GM23338 (cell line): ENCODE data around the gene CD79A. TPM values are rescaled to one million over a fixed set of nuclear protein-coding genes. Genes with fewer than 3 reads are reported as not detected.

Experiments
- ATAC-seq: fragments of 200-7000 bp; cut with Tn5 transposase; 3 replicates; pipeline ENCODE4 v1.9.1; 2020
- DNase-seq: peaks from one replicate; pipeline ENCODE4 v3.0.0-alpha.2; 2015; ENCODE audit warnings: low spot score
- H2AFZ ChIP-seq: fragments of 200-600 bp; sonication (generic); 2 replicates; pipeline ENCODE4 v1.8.0; 2016; ENCODE audit warnings: antibody characterized with exemption, mild to moderate bottlenecking, moderate library complexity
- H3F3A ChIP-seq: fragments of 200-600 bp; sonication (generic); replicated peaks from 2 replicates; pipeline ENCODE4 v1.8.0; 2017; ENCODE audit warnings: antibody characterized with exemption, mixed run types, low read depth
- H3K27ac ChIP-seq: fragments of 200-600 bp; sonication (generic); 2 replicates; pipeline ENCODE4 v1.6.1; 2016; ENCODE audit warnings: low read depth
- H3K27me3 ChIP-seq: fragments of 200-600 bp; sonication (generic); 2 replicates; pipeline ENCODE4 v1.8.0; 2016; ENCODE audit warnings: mild to moderate bottlenecking, mixed run types, moderate library complexity; ENCODE audit not compliant: insufficient read depth
- H3K36me3 ChIP-seq: fragments of 200-600 bp; sonication (generic); 2 replicates; pipeline ENCODE4 v1.8.0; 2016; ENCODE audit warnings: mild to moderate bottlenecking; ENCODE audit not compliant: insufficient read depth
- H3K4me1 ChIP-seq: fragments of 200-600 bp; sonication (generic); 2 replicates; pipeline ENCODE4 v1.8.0; 2016; ENCODE audit warnings: mild to moderate bottlenecking, moderate library complexity; ENCODE audit not compliant: insufficient read depth
- H3K4me2 ChIP-seq: fragments of 200-600 bp; sonication (generic); 2 replicates; pipeline ENCODE4 v1.7.1; 2017; ENCODE audit warnings: mixed run types
- H3K4me3 ChIP-seq: fragments of 200-600 bp; sonication (generic); 2 replicates; pipeline ENCODE4 v1.6.1; 2016; ENCODE audit warnings: mixed run types
- H3K79me2 ChIP-seq: fragments of 200-600 bp; sonication (generic); replicated peaks from 2 replicates; pipeline ENCODE4 v1.8.0; 2017; ENCODE audit warnings: mild to moderate bottlenecking; ENCODE audit not compliant: insufficient read depth
- H3K9me2 ChIP-seq: fragments of 200-600 bp; sonication (generic); 2 replicates; pipeline ENCODE4 v1.8.0; 2017; ENCODE audit not compliant: insufficient read depth
- H4K20me1 ChIP-seq: fragments of 200-600 bp; sonication (generic); replicated peaks from 2 replicates; pipeline ENCODE4 v1.8.0; 2017; ENCODE audit warnings: mild to moderate bottlenecking; ENCODE audit not compliant: insufficient read depth
- H3K27ac Mint-ChIP-seq: 2 replicates; pipeline ENCODE4 v1.8.0; 2020; ENCODE audit warnings: inconsistent platforms, mild to moderate bottlenecking, moderate library complexity, mixed read lengths
- H3K27me3 Mint-ChIP-seq: 3 replicates; pipeline ENCODE4 v1.8.0; 2022; ENCODE audit warnings: low read depth, mild to moderate bottlenecking, moderate library complexity, mixed read lengths, inconsistent platforms; ENCODE audit not compliant: insufficient read depth, poor library complexity
- H3K36me3 Mint-ChIP-seq: 3 replicates; pipeline ENCODE4 v1.8.0; 2021; ENCODE audit warnings: low read depth, mild to moderate bottlenecking, inconsistent platforms, moderate library complexity, mixed read lengths
- H3K4me1 Mint-ChIP-seq: 3 replicates; pipeline ENCODE4 v1.8.0; 2020; ENCODE audit warnings: mild to moderate bottlenecking, inconsistent platforms, mixed read lengths
- H3K4me3 Mint-ChIP-seq: 3 replicates; pipeline ENCODE4 v1.8.0; 2021; ENCODE audit warnings: moderate library complexity, mild to moderate bottlenecking, inconsistent platforms, mixed read lengths
- H3K9me3 Mint-ChIP-seq: 3 replicates; pipeline ENCODE4 v1.8.0; 2020; ENCODE audit warnings: moderate library complexity, mild to moderate bottlenecking, inconsistent platforms, mixed read lengths
- CREB1 ChIP-seq: fragments of 250-450 bp; sonication (Bioruptor Pico); IDR thresholded peaks from 2 replicates; pipeline ENCODE4 v1.5.0; 2020; ENCODE audit warnings: low read depth, mild to moderate bottlenecking, moderate library complexity
- EZH2 ChIP-seq: fragments of 200-600 bp; sonication (generic); IDR thresholded peaks from one replicate; pipeline ENCODE4 v1.8.0; 2017; ENCODE audit warnings: antibody characterized with exemption, mild to moderate bottlenecking, low read depth; ENCODE audit not compliant: unreplicated experiment
- EZH2phosphoT487 ChIP-seq: fragments of 200-600 bp; sonication (generic); IDR thresholded peaks from one replicate; pipeline ENCODE4 v1.8.1; 2018; ENCODE audit warnings: antibody characterized with exemption; ENCODE audit not compliant: unreplicated experiment
- JUNB ChIP-seq: IDR thresholded peaks from one replicate; pipeline ENCODE4 v1.6.1; 2016; ENCODE audit warnings: antibody characterized with exemption; ENCODE audit not compliant: unreplicated experiment
- NANOG ChIP-seq: IDR thresholded peaks from 2 replicates; pipeline ENCODE4 v1.6.1; 2016; ENCODE audit warnings: antibody characterized with exemption, borderline replicate concordance
- POLR2AphosphoS5 ChIP-seq: IDR thresholded peaks from 2 replicates; pipeline ENCODE4 v1.6.1; 2016; ENCODE audit warnings: antibody characterized with exemption, low read depth
- REST ChIP-seq: IDR thresholded peaks from one replicate; pipeline ENCODE4 v1.6.1; 2018; ENCODE audit warnings: antibody characterized with exemption; ENCODE audit not compliant: unreplicated experiment
- STAT1 ChIP-seq: IDR thresholded peaks from one replicate; pipeline ENCODE4 v1.6.1; 2016; ENCODE audit warnings: antibody characterized with exemption; ENCODE audit not compliant: unreplicated experiment
- ZNF114 ChIP-seq: fragments of 250-450 bp; sonication (Bioruptor Pico); IDR thresholded peaks from 2 replicates; pipeline ENCODE4 v1.5.0; 2020; ENCODE audit warnings: mild to moderate bottlenecking, moderate library complexity
- ZNF331 ChIP-seq: fragments of 250-450 bp; sonication (Bioruptor Pico); IDR thresholded peaks from 2 replicates; pipeline ENCODE4 v1.5.0; 2020; ENCODE audit warnings: low read depth, mild to moderate bottlenecking, moderate library complexity
- ZNF462 ChIP-seq: fragments of 250-450 bp; sonication (Bioruptor Pico); IDR thresholded peaks from 2 replicates; pipeline ENCODE4 v1.5.0; 2020; ENCODE audit warnings: mild to moderate bottlenecking, moderate library complexity
- polyA plus RNA-seq: library from polyadenylated mRNA; unstranded; fragments of >200 nt; fragmentation: Nextera tagmentation; extraction: Ambion mirVana; gene quantifications from 2 replicates; pipeline ENCODE4 v1.2.1, GENCODE V29; 2016
- total RNA-seq: library from RNA; depleted of rRNA; stranded (reverse); fragments of >200 nt; shearing (Covaris generic); gene quantifications from 2 replicates; pipeline ENCODE4 v1.2.3, GENCODE V29; 2014

Gene CD79A
- total and polyA plus RNA-seq, 2 experiments from 2014 or later = 0.27 TPM; not detected in 1

DNA sequence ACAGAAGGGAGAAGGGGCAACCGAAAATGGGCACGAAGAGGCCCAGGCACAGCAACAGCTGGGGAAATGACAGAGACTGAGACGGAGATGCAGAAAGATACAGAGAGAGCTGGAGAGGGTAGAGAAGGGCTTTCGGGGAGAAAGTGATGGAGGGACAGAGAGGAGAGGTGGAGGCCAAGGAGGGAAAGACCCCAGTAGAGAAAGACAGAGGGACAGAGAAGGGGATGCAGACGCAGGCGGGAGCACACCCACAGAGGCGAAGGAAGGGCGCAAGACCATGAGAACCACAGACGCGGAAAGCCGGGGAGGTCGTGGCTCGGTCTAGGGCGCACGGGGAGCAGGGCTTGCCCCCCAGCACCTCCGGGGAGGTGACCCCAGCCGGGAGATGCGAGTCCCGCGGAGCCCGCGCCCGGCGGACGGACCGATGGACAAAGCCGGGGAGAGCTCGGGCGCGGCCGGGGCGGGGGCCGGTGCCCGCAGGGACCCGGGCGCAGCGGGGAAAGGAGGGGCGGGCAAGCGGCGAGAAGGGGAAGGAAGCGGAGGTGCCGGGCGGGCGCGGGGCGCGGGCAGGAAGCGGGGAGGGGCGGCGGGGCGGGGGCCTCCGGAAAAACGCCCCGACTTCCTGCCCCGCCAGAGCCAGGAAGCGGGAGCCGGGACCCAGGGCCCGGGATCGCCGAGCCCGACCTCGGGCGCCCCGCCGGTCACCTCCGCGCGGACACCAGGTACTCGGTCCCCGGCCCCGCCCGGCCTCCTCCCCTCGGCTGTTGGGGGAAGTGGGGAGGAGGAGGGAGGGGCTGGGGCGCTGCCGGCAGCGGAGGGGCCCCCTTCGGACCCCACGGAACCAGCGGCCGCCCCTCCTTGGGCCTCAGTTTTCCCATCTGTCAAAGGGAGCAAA is 5.7 kb downstream of the CD79A start, which contains the start of gene ARHGEF1:
Gene ARHGEF1 (plus strand): TSS at position 617 of the 895 bp plus-strand sequence. CDS start 4,899 bp downstream, outside the sequence.
- peaks cover 4% of the 10 kb centered on the region; the same call in 1 of the 3 replicates for H3K9me3 Mint-ChIP-seq
- Histone ChIP-seq H3K9me2 (no peaks in the 10 kb centered on the region), H3K4me2 (peak within 1 kb of the TSS; percentile 95), H3K36me3 (no peaks in the 10 kb centered on the region), H3K27ac (no peak within 1 kb of the TSS), H4K20me1 (no peaks in the 10 kb centered on the region), H3K27me3 (peaks cover 29% of the 10 kb centered on the region), H2AFZ (peak within 1 kb of the TSS; percentile 90), H3F3A (peaks cover 31% of the 10 kb centered on the region), H3K79me2 (peaks cover 6% of the 10 kb centered on the region; the same call in 1 of the 2 replicates), H3K4me3 (peak within 1 kb of the TSS; percentile 93), H3K4me1 (peaks cover 28% of the 10 kb centered on the region)
- H3K27me3 Mint-ChIP-seq = peaks cover 24% of the 10 kb centered on the region
- H3K4me3 Mint-ChIP-seq = peak within 1 kb of the TSS; percentile 89
- peak within 1 kb of the TSS; percentile 70; the same call in 1 of the 2 replicates for H3K27ac Mint-ChIP-seq
- TF ChIP-seq EZH2 (peak; percentile 50), CREB1 (CRISPR knock-in tag) (no peak), POLR2AphosphoS5 (no peak), REST (no peak)
- no peaks in the 10 kb centered on the region; the same call in 2 of the 3 replicates for H3K36me3 Mint-ChIP-seq
- DNase-seq (peak; percentile 62), ATAC-seq (peak; percentile 11)
- H3K4me1 Mint-ChIP-seq = peaks cover 32% of the 10 kb centered on the region

GRCh38 chr19:41883463-41883820 is 6.4 kb downstream of the CD79A start:
- Histone ChIP-seq H3K4me1 (peaks cover 31% of the 10 kb centered on the region), H3K36me3 (no peaks in the 10 kb centered on the region), H3K9me2 (no peaks in the 10 kb centered on the region), H3K27ac (no peak overlapping the region), H3K4me3 (peak overlapping the region; percentile 93), H4K20me1 (no peaks in the 10 kb centered on the region), H3K27me3 (peaks cover 29% of the 10 kb centered on the region), H2AFZ (peak overlapping the region; percentile 81; the same call in 1 of the 2 replicates), H3K79me2 (peaks cover 6% of the 10 kb centered on the region; the same call in 1 of the 2 replicates), H3F3A (peaks cover 31% of the 10 kb centered on the region), H3K4me2 (peak overlapping the region; percentile 95)
- peaks cover 23% of the 10 kb centered on the region for H3K27me3 Mint-ChIP-seq
- peaks cover 4% of the 10 kb centered on the region; the same call in 1 of the 3 replicates for H3K9me3 Mint-ChIP-seq
- ATAC-seq (no peak), DNase-seq (no peak)
- no peak for TF ChIP-seq ZNF114 (CRISPR knock-in tag)
- TF ChIP-seq ZNF331 = no peak
- no peak for TF ChIP-seq NANOG
- TF ChIP-seq CREB1 (CRISPR knock-in tag) = no peak
- no peak for TF ChIP-seq STAT1
- no peak for TF ChIP-seq EZH2phosphoT487
- TF ChIP-seq JUNB = no peak
- no peak for TF ChIP-seq ZNF462 (CRISPR knock-in tag)
- peaks cover 4% of the 10 kb centered on the region; the same call in 2 of the 3 replicates for H3K36me3 Mint-ChIP-seq
- no peak overlapping the region for H3K27ac Mint-ChIP-seq
- H3K4me3 Mint-ChIP-seq = peak overlapping the region; percentile 89
- H3K4me1 Mint-ChIP-seq = peaks cover 38% of the 10 kb centered on the region
